C4-2B (cell line): Measurements from ENCODE around the gene TULP3.

Experiments
- H3K27ac ChIP-seq: fragments of 450-650 bp; 2 replicates; pipeline ENCODE4 v1.5.1; 2017
- ZFX ChIP-seq: fragments of 450-650 bp; IDR thresholded peaks from 2 replicates; pipeline ENCODE4 v1.6.1; 2017
- TF ChIP-seq, protein P1 (sequence below): fragments of 450-650 bp; conservative IDR thresholded peaks from 2 replicates; pipeline ENCODE4 v1.5.1; 2017; ENCODE audit warnings: mild to moderate bottlenecking

Gene TULP3

DNA sequence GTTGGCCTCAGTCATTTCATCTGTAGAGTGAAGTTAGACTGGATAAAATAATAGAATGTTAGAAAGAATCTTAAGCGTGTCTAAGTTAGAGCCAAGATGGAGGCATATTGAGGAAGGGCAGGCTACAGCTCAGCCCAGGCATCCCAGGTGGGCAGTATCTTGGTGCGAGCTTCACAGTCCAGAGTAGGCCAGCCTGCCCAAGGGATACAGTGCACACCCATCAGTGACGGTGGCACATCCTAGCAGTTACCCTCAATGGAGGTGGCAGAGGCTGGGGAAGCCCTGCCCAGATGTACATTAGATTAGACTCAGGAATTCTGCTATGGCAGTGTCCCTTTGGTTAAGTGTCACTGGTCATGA, 21.5 kb downstream of the TULP3 start:
- TF ChIP-seq, protein P1, sequence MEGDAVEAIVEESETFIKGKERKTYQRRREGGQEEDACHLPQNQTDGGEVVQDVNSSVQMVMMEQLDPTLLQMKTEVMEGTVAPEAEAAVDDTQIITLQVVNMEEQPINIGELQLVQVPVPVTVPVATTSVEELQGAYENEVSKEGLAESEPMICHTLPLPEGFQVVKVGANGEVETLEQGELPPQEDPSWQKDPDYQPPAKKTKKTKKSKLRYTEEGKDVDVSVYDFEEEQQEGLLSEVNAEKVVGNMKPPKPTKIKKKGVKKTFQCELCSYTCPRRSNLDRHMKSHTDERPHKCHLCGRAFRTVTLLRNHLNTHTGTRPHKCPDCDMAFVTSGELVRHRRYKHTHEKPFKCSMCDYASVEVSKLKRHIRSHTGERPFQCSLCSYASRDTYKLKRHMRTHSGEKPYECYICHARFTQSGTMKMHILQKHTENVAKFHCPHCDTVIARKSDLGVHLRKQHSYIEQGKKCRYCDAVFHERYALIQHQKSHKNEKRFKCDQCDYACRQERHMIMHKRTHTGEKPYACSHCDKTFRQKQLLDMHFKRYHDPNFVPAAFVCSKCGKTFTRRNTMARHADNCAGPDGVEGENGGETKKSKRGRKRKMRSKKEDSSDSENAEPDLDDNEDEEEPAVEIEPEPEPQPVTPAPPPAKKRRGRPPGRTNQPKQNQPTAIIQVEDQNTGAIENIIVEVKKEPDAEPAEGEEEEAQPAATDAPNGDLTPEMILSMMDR, result no peak
- TF ChIP-seq ZFX, result no peak
- H3K27ac ChIP-seq, result no peak overlapping the region

DNA sequence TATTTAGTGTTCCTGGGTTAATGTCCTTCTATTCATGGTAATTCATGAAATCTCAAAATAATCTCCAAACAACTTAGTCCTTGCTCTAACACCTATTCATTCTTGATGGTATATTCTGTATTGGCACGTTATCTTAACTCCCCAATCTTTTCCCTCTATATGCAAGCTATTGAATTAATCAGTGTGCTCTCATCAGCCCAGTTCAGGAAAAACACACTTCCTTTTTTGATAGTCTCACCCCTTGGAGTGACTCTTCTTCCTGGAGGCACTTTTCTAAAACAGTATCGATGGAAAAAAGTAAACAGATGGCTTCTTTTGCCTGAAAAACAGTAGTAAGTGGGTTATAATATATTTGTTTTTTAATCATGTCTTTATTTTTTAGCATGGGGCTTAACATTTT, 28.6 kb downstream of the TULP3 start:
- no peak overlapping the region for H3K27ac ChIP-seq
- TF ChIP-seq, protein P1, result no peak
- no peak for TF ChIP-seq ZFX

DNA sequence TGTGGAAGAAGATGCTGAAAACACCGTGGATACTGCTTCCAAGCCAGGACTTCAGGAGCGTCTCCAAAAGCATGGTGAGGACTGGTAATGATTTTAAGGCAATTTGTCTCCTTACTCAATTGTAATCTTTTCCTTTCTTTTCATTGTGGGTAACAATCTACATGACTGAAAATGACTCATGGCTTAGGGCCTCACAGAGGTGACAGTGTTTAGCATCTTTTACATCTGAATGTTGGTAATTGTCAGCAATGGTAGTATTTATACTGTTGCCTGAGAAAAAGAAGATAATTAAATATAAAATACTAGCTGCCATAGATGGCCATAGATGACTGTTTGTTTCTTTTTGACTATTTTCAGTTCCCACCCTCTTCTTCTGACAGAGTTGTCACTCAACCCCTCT, 31.6 kb downstream of the TULP3 start:
- no peak for TF ChIP-seq ZFX
- TF ChIP-seq, protein P1, result no peak
- no peak overlapping the region for H3K27ac ChIP-seq

DNA sequence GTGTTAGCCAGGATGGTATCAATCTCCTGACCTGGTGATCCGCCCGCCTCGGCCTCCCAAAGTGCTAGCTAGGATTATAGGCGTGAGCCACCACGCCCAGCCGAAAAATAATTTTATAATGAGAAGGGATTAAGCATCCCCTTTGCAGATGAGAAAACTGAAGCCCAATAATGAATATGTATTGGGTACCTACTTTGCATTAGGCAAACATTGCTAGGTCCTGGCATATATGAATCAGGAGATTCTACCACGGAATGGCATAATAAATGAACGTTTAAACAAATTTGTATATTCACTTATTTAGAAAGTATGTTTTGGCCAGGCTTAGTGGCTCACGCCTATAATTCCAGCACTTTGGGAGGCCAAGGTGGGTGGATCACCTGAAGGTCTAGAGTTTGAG, 32.4 kb downstream of the TULP3 start:
- TF ChIP-seq, protein P1, result no peak
- TF ChIP-seq ZFX, result no peak
- H3K27ac ChIP-seq, result no peak overlapping the region

DNA sequence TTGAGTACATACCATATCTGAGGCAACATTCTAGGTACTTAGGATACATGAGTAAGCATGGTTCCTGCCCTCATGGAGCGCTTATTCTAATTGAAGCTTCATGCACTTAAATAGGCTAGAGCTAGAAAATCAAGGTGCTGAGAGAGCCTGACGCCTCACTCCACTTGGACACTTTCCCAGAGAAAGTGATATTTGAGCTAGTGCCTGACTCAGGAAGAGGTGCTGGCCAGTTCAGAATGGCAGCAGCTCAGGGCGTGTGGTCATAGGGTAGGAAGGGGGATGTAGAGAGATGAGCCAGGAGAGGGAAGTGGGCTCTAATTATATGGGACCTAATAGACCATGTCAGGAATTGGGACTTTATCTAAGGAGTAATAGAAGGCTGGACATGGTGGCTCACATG, 33.3 kb downstream of the TULP3 start:
- TF ChIP-seq, protein P1, result no peak
- no peak for TF ChIP-seq ZFX

DNA sequence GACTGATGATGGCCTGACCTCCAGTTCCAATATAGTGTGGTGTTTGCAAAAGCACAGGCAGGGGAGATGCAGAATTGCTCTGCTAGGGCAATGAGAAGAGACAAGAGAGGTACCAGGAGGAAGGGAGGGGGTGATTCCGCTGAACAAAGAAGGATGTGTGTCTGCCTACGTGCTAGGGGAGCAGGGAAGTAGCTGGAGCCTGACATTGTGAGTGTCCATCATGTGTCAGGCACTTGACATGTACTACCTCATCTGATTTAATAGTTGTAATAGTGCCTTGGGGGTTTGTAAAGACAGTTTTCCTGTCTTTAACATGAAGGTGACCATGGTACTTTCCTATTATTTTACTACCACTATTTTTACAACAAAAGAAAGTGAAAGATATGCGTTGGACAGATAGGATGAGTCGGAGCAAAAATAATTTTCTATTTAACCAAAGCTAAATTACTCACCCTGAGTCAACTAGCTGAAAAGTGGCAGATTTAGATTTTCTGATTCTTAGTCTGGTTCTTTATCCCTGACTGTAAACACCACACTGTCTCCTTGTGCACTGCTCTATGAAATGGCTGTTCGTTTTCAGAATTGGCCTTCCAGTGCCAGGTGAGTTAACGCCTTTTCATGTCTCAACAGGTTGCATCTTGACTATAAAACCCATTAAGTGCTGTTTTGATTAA, 34.8 kb downstream of the TULP3 start:
- no peak for TF ChIP-seq ZFX
- TF ChIP-seq, protein P1, result no peak
- no peak overlapping the region for H3K27ac ChIP-seq

More for the DNA sequence above, 33.3 kb downstream of the TULP3 start:
- no peak overlapping the region for H3K27ac ChIP-seq

DNA sequence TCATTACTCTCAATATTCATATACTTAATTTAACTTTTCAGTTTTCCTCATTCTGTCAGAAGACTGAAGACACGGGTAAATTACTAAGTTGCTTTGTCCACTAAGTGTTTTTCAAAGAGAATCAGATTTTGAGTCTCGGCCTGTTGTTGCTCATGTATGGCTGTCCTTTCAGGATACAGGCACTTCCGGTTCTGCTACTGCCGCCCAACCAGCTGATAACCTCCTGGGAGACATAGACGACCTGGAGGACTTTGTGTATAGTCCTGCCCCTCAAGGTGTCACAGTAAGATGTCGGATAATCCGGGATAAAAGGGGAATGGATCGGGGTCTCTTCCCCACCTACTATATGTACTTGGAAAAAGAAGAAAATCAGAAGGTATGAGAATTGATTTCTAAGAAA, 40.2 kb downstream of the TULP3 start:
- H3K27ac ChIP-seq, result no peak overlapping the region
- TF ChIP-seq ZFX, result no peak
- TF ChIP-seq, protein P1, result no peak
